ENCODE results near the gene ADGRL1. TPM values are rescaled to one million over a fixed set of nuclear protein-coding genes. Genes with fewer than 3 reads are reported as not detected.

The ADGRL1 gene
- total and polyA plus RNA-seq, 2 of the 8 experiments (the other 6 are each of a cell fraction or from before 2014, with no cell fraction given) = 95.6 to 112 TPM

DNA sequence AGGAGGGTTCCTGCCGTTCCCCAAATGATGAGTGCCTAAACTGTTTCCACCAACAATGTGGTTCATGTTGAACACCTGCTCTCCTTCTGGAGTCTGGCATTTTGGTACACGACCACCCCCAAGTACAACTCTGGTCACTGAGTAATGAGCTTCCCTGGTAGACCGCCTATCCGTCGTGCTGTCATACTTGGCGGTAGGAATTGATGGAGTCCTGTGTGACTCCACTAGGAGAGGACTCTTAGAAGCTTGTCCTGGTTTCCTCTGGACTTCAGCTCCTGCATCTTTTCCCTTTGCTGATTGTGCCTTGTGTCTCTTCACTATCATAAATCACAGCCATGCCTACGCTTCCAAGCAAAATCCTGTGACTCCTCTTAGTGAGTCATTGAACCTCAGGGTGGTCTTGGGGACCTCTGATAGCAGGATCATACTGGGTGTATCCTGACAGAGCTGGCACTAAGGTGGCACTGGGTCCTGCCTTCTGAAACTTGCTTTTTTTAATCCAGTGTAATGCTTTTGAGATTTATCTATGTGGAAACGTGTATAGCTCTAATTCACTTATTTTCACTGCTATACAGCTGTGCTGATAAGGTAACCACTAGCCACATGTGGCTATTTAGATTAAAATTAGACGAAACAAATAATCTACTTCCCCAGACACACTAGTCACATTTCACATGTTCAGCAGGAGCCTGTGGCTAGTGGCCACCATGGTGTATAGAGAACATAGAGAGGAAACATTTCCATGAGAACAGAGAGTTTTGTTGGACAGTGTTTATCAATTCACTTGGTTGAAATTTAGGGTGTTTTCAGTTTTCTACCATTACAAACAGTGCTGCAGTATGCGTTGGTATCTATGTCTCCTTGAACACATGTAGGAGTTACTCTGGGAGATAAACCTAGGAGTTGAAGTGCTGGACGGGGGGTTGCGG lies 63.4 kb downstream of the ADGRL1 start:
- CTCF ChIA-PET (ENCODE audit: partially characterized antibody) = interaction anchor here (0.6 to 1.3 kb wide), 4 partner anchors 57 to 219 kb away, joined by 3 to 4 read pairs (median 3); no protein-coding TSS in a partner anchor
- Histone ChIP-seq H4K8ac (ENCODE audit: extremely low read depth, insufficient read depth, low read length) (no peak overlapping the region), H3K79me2 (ENCODE audit: control insufficient read depth in 1 of 2, insufficient read depth in 2 of 2, low read length in 2 of 2) (no peaks in the 10 kb centered on the region), H3K4me3 (ENCODE audit: extremely low read depth in 1 of 4, insufficient read depth in 2 of 4, low read depth in 3 of 4, low read length in 4 of 4) (no peak overlapping the region), H3K9me3 (ENCODE audit: insufficient read depth in 2 of 2, low read depth in 1 of 2, low read length in 1 of 2) (no peaks in the 10 kb centered on the region), H4K5ac (ENCODE audit: insufficient read length, low read depth, low read length) (no peak overlapping the region), H2BK120ac (replicated peaks; ENCODE audit: low read depth, low read length) (no peak overlapping the region), H3K27me3 (replicated peaks in 1 of 4; ENCODE audit: control insufficient read depth in 3 of 4, extremely low read depth in 1 of 4, insufficient read depth in 3 of 4, low read length in 3 of 4) (no peaks in the 10 kb centered on the region; a peak in 1 of 7 replicates), H3K18ac (ENCODE audit: extremely low read depth, low read length) (no peak overlapping the region), H3K4ac (replicated peaks; ENCODE audit: insufficient read length, low read depth, low read length) (no peak overlapping the region), H3K79me1 (ENCODE audit: low read depth, low read length) (no peaks in the 10 kb centered on the region; the same call in 1 of the 2 replicates), H3K14ac (ENCODE audit: insufficient read length) (no peak overlapping the region), H2BK20ac (ENCODE audit: low read length) (no peak overlapping the region), H4K20me1 (replicated peaks in 1 of 2; ENCODE audit: control insufficient read depth in 1 of 2, insufficient read depth in 2 of 2, low read length in 2 of 2) (peaks cover 0 to 6% of the 10 kb centered on the region in 2 experiments), H3K4me1 (replicated peaks in 1 of 4; ENCODE audit: control insufficient read depth in 3 of 4, insufficient read depth in 4 of 4, low read length in 3 of 4) (0 out of 7 replicates have a peak, but pooled peaks cover 0 to 2% (median 0%) of the 10 kb centered on the region in 4 experiments), H3K36me3 (ENCODE audit: control insufficient read depth in 2 of 4, insufficient read depth in 4 of 4, low read length in 3 of 4) (no peaks in the 10 kb centered on the region), H3K9ac (replicated peaks in 1 of 4; ENCODE audit: extremely low read depth in 1 of 4, low read depth in 3 of 4, low read length in 3 of 4) (no peak overlapping the region), H3K56ac (replicated peaks; ENCODE audit: insufficient read length, low read depth, low read length) (no peak overlapping the region), H2BK5ac (ENCODE audit: low read depth, low read length) (no peak overlapping the region), H2BK12ac (ENCODE audit: low read depth, low read length) (no peak overlapping the region), H3K27ac (ENCODE audit: low read depth, low read length) (no peak overlapping the region), H2AFZ (ENCODE audit: low read length) (no peak overlapping the region), H3K23me2 (ENCODE audit: low read depth, low read length) (no peaks in the 10 kb centered on the region; the same call in 1 of the 2 replicates), H3K23ac (ENCODE audit: insufficient read length) (no peak overlapping the region), H2BK15ac (ENCODE audit: low read length) (no peak overlapping the region), H2AK5ac (ENCODE audit: low read depth, low read length) (no peak overlapping the region; the same call in 1 of the 2 replicates), H3K4me2 (ENCODE audit: insufficient read depth in 1 of 2, low read depth in 2 of 2, low read length in 2 of 2) (no peak overlapping the region), H4K91ac (replicated peaks; ENCODE audit: insufficient read length, low read length) (no peak overlapping the region)
- POLR2A ChIA-PET (ENCODE audit: partially characterized antibody) = interaction anchor here (0.5 to 1.8 kb wide), 3 partner anchors 13 to 350 kb away, joined by 3 read pairs; no protein-coding TSS in a partner anchor
- 87% methylated on average over 12 of the region's 12 CpGs; no CpG with 5 or more reads in 1 of the 2 experiments for WGBS, 2 experiments (ENCODE audit: extremely low coverage in 1 of 2, insufficient coverage in 1 of 2, insufficient read length in 1 of 2, insufficient replicate concordance in 2 of 2, low coverage in 1 of 2, low lambda C conversion rate in 2 of 2, missing lambda C conversion rate in 1 of 2)
- DNase-seq (ENCODE audit: low read depth in 1 of 2, low spot score in 2 of 2) (no peak), FAIRE-seq (no peak)
- TF ChIP-seq CREB1 (IDR thresholded peaks at IDR 0.05) (no peak), RNF2 (IDR thresholded peaks at IDR 0.05; ENCODE audit: borderline replicate concordance, low read depth, low read length, missing control alignments, poor library complexity, severe bottlenecking) (no peak)
